Endodermal cell (in vitro differentiated cells): Measurements from ENCODE around the gene MLH3. TPM values are rescaled to one million over a fixed set of nuclear protein-coding genes. Genes with fewer than 3 reads are reported as not detected.

Experiments used
- DNase-seq: peaks from one replicate; pipeline ENCODE4 v3.0.0-alpha.2; 2017
- H3K27ac ChIP-seq: 2 replicates; pipeline ENCODE4 v1.5.1; 2013; ENCODE audit warnings: mild to moderate bottlenecking, low read depth, low read length, moderate library complexity
- H3K27me3 ChIP-seq: 2 replicates; pipeline ENCODE4 v1.6.1; 2013; ENCODE audit warnings: mild to moderate bottlenecking, low read length, moderate library complexity; ENCODE audit not compliant: insufficient read depth, control insufficient read depth, poor library complexity, severe bottlenecking
- H3K36me3 ChIP-seq: 2 replicates; pipeline ENCODE4 v1.7.0; 2013; ENCODE audit warnings: mild to moderate bottlenecking, low read length, moderate library complexity; ENCODE audit not compliant: control insufficient read depth, insufficient read depth
- H3K4me1 ChIP-seq: one replicate; pipeline ENCODE4 v1.7.0; 2013; ENCODE audit warnings: low read length; ENCODE audit not compliant: control insufficient read depth, insufficient read depth
- H3K4me3 ChIP-seq: 2 replicates; pipeline ENCODE4 v1.5.1; 2013; ENCODE audit warnings: mild to moderate bottlenecking, low read length, moderate library complexity
- H3K9ac ChIP-seq: 2 replicates; pipeline ENCODE4 v1.6.1; 2013; ENCODE audit warnings: mild to moderate bottlenecking, low read length, moderate library complexity; ENCODE audit not compliant: poor library complexity, severe bottlenecking; ENCODE audit errors: extremely low read depth
- H3K9me3 ChIP-seq: 2 replicates; pipeline ENCODE4 v1.6.1; 2013; ENCODE audit warnings: mild to moderate bottlenecking, low read length, moderate library complexity; ENCODE audit not compliant: control insufficient read depth
- H3K27ac Mint-ChIP-seq: 2 replicates; pipeline ENCODE4 v1.8.0; 2020; ENCODE audit warnings: mixed read lengths
- H3K27me3 Mint-ChIP-seq: 2 replicates; pipeline ENCODE4 v1.8.0; 2021; ENCODE audit warnings: mild to moderate bottlenecking, mixed read lengths; ENCODE audit not compliant: insufficient read depth
- H3K36me3 Mint-ChIP-seq: 2 replicates; pipeline ENCODE4 v1.8.0; 2020; ENCODE audit warnings: low read depth, mixed read lengths
- H3K4me1 Mint-ChIP-seq: 2 replicates; pipeline ENCODE4 v1.8.0; 2020; ENCODE audit warnings: mixed read lengths
- H3K4me3 Mint-ChIP-seq: 2 replicates; pipeline ENCODE4 v1.8.0; 2020; ENCODE audit warnings: mild to moderate bottlenecking, moderate library complexity, mixed read lengths
- H3K9me3 Mint-ChIP-seq: 2 replicates; pipeline ENCODE4 v1.8.0; 2020; ENCODE audit warnings: mild to moderate bottlenecking, mixed read lengths
- WGBS, 2 experiments: methylation state at CpG; one replicate each; pipeline versions ENCODE4 v1.1.5 to v1.1.7; 2013; ENCODE audit warnings: missing lambda C conversion rate in 2 of 2, mixed read lengths in 1 of 2; ENCODE audit not compliant: insufficient coverage in 1 of 2, insufficient read length in 1 of 2; 5-methylcytosine and 5-hydroxymethylcytosine counted together
- total RNA-seq, 2 donors: library from RNA; stranded (reverse); fragmentation: NEBNext Ultra II Directional in 1 of 2; extraction: Animal tissue kit (Norgen Biotek cat#: 25700) in 1 of 2; gene quantifications; 2 replicates in 1 of 2; 3 replicates in 1 of 2; pipeline ENCODE4 v1.2.1, GENCODE V29; 2021
- TF ChIP-seq, protein P1 (sequence below): fragments of 200-600 bp; sonication (generic); conservative IDR thresholded peaks from 2 replicates; pipeline ENCODE4 v1.5.0; 2021; ENCODE audit warnings: antibody characterized with exemption, mild to moderate bottlenecking

Gene MLH3
- total RNA-seq, 2 donors from 2014 or later, result 18.7 to 34.6 TPM

DNA sequence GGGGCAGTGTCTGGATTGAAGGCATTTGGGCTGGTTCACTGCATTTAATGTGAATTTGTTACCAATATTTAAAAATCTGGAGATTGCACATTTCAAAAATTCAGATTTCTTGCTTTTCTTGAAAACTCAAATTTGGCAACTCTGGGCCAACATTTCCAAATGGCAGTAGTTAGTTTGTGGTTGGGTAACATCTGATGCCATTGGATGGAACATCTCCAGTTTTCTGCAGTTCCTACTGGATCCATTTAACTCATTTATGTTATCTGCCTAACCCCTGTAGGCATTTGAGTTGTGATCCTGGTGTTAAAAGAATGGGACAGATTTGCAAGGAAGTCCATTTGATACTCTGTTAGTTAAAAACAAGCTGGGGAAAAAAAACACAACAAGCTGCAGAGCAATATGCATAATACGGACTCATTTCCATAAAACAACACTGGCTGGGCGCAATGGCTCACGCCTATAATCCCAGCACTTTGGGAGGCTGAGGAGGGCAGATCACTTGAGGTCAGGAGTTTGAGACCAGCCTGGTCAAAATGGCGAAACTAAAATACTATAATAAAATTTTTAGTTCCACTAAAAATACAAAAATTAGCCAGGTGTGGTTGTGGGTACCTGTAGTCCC is 40.7 kb downstream of the MLH3 start:
- no peaks in the 10 kb centered on the region for H3K9me3 Mint-ChIP-seq
- peaks cover 87% of the 10 kb centered on the region for H3K36me3 ChIP-seq
- H3K4me1 ChIP-seq, result peaks cover 5% of the 10 kb centered on the region
- H3K9me3 ChIP-seq, result no peaks in the 10 kb centered on the region
- no peak overlapping the region for H3K9ac ChIP-seq
- H3K27me3 Mint-ChIP-seq, result no peaks in the 10 kb centered on the region
- 93 to 95% methylated on average over 3 to 4 of the region's 4 CpGs for WGBS, 2 experiments
- no peaks in the 10 kb centered on the region for H3K27me3 ChIP-seq
- no peak overlapping the region for H3K4me3 ChIP-seq
- no peak overlapping the region for H3K27ac ChIP-seq
- TF ChIP-seq, protein P1, sequence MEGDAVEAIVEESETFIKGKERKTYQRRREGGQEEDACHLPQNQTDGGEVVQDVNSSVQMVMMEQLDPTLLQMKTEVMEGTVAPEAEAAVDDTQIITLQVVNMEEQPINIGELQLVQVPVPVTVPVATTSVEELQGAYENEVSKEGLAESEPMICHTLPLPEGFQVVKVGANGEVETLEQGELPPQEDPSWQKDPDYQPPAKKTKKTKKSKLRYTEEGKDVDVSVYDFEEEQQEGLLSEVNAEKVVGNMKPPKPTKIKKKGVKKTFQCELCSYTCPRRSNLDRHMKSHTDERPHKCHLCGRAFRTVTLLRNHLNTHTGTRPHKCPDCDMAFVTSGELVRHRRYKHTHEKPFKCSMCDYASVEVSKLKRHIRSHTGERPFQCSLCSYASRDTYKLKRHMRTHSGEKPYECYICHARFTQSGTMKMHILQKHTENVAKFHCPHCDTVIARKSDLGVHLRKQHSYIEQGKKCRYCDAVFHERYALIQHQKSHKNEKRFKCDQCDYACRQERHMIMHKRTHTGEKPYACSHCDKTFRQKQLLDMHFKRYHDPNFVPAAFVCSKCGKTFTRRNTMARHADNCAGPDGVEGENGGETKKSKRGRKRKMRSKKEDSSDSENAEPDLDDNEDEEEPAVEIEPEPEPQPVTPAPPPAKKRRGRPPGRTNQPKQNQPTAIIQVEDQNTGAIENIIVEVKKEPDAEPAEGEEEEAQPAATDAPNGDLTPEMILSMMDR, result no peak
- no peaks in the 10 kb centered on the region for H3K4me1 Mint-ChIP-seq
- peaks cover 42% of the 10 kb centered on the region for H3K36me3 Mint-ChIP-seq
- no peak overlapping the region for H3K27ac Mint-ChIP-seq
- H3K4me3 Mint-ChIP-seq, result no peak overlapping the region
- DNase-seq, result no peak

DNA sequence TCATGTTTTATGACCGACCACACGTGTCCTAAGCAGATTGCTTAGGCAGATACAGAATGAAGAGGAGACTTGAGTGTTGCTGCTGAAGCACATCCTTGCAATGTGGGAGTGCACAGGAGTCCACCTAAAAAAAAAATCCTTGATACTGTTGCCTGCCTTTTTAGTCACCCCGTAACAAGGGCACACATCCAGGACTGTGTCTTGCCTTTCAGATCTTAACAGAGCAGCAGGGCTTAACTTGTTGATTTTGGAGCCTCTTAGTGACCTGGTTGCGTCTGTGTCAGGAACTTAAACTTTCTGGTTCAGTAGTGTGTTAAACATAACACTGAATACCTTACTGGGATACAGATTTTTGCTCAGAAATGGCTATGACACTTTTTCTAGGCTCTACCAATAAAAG is 42.1 kb downstream of the MLH3 start:
- peaks cover 5% of the 10 kb centered on the region for H3K4me1 ChIP-seq
- H3K27me3 ChIP-seq, result no peaks in the 10 kb centered on the region
- Mint-ChIP-seq H3K4me1 (no peaks in the 10 kb centered on the region), H3K9me3 (no peaks in the 10 kb centered on the region), H3K4me3 (no peak overlapping the region), H3K36me3 (peaks cover 53% of the 10 kb centered on the region), H3K27me3 (no peaks in the 10 kb centered on the region), H3K27ac (no peak overlapping the region)
- no peak overlapping the region for H3K4me3 ChIP-seq
- no peak overlapping the region for H3K27ac ChIP-seq
- TF ChIP-seq, protein P1, result no peak
- DNase-seq, result no peak
- no peak overlapping the region for H3K9ac ChIP-seq
- peaks cover 84% of the 10 kb centered on the region for H3K36me3 ChIP-seq
- no peaks in the 10 kb centered on the region for H3K9me3 ChIP-seq
- WGBS, 2 experiments, result 96% methylated on average over 4 of the region's 4 CpGs; no CpG with 5 or more reads in 1 of the 2 experiments

DNA sequence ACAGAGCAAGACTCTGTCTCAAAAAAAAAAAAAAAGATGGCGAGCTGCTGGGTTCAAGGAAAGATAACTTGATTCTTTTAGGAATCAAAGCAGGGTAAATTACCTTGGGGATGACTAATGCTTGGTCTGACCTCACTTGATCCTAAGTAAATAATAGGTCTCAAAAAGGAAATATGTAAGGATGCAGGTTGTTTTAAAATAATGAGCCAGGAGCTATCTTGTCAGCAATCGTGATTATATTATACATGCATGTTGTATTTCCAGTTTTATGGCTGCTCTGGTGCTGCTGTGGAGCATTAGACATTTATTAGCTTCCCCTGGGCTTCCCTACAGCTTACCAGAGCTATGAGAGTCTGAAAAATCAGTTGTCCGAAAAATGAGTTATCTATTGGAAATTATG is 45.9 kb downstream of the MLH3 start:
- Histone ChIP-seq H3K9ac (no peak overlapping the region), H3K27me3 (no peaks in the 10 kb centered on the region), H3K9me3 (no peaks in the 10 kb centered on the region), H3K4me3 (no peak overlapping the region), H3K4me1 (peaks cover 10% of the 10 kb centered on the region), H3K36me3 (peaks cover 57% of the 10 kb centered on the region), H3K27ac (no peak overlapping the region)
- TF ChIP-seq, protein P1, result no peak
- Mint-ChIP-seq H3K36me3 (peaks cover 50% of the 10 kb centered on the region), H3K9me3 (peaks cover 3% of the 10 kb centered on the region), H3K27ac (no peak overlapping the region), H3K4me1 (peaks cover 13% of the 10 kb centered on the region), H3K4me3 (no peak overlapping the region), H3K27me3 (no peaks in the 10 kb centered on the region)
- 95 to 100% methylated on average over 1 to 3 of the region's 3 CpGs for WGBS, 2 experiments
- DNase-seq, result no peak
